GM12864 (cell line): ENCODE data around the gene NDUFB7.
"Not testable (repeated sequence)": the region's sequence is repeated elsewhere in the genome, so short reads cannot be mapped to it uniquely, and the experiment has no call there.

ENCODE experiments used
- DNase-seq: peaks from one replicate; pipeline ENCODE4 v3.0.0-alpha.2; 2011; ENCODE audit warnings: low read depth
- H3K4me3 ChIP-seq: 2 replicates; pipeline ENCODE4 v1.5.1; 2011; ENCODE audit warnings: mild to moderate bottlenecking, low read depth, low read length, control low read depth
- CTCF ChIP-seq: IDR thresholded peaks from 2 replicates; pipeline ENCODE4 v1.5.1; 2011; ENCODE audit warnings: low read depth, mild to moderate bottlenecking, moderate library complexity, low read length, control low read depth, inconsistent platforms; ENCODE audit errors: missing control alignments

Gene NDUFB7

GRCh38 chr19:14558370-14559066, 13.3 kb downstream of the NDUFB7 start:
- no peak for DNase-seq

GRCh38 chr19:14556662-14557188, 15.1 kb downstream of the NDUFB7 start:
- DNase-seq, result peak; percentile 49
- no peak overlapping the region for H3K4me3 ChIP-seq
- TF ChIP-seq CTCF, result peak; percentile 99

More at GRCh38 chr19:14558370-14559066, 13.3 kb downstream of the NDUFB7 start:
- H3K4me3 ChIP-seq, result no peak overlapping the region
- TF ChIP-seq CTCF, result no peak

GRCh38 chr19:14555918-14556661, 15.8 kb downstream of the NDUFB7 start:
- no peak overlapping the region for H3K4me3 ChIP-seq
- DNase-seq, result no peak
- no peak for TF ChIP-seq CTCF

GRCh38 chr19:14554382-14554812, 17.5 kb downstream of the NDUFB7 start:
- no peak overlapping the region for H3K4me3 ChIP-seq
- no peak for TF ChIP-seq CTCF
- DNase-seq, result no peak

- no peak for DNase-seq
- TF ChIP-seq CTCF, result no peak
- no peak overlapping the region for H3K4me3 ChIP-seq
Observed at GRCh38 chr19:14553939-14554243, 18.0 kb downstream of the NDUFB7 start.

- TF ChIP-seq CTCF, result no peak
- DNase-seq, result no peak
- H3K4me3 ChIP-seq, result no peak overlapping the region
Observed at GRCh38 chr19:14553042-14553938, 18.6 kb downstream of the NDUFB7 start.

- DNase-seq, result not testable (repeated sequence)
Observed at GRCh38 chr19:14552006-14552360, 19.9 kb downstream of the NDUFB7 start.

More at GRCh38 chr19:14552006-14552360, 19.9 kb downstream of the NDUFB7 start:
- not testable (repeated sequence) for H3K4me3 ChIP-seq
